Activated naive CD8-positive, alpha-beta T cell treated with anti-CD3 and anti-CD28 coated beads for 36 hours (primary cell): Measurements from ENCODE around the gene RANBP10. TPM values are rescaled to one million over a fixed set of nuclear protein-coding genes. Genes with fewer than 3 reads are reported as not detected.
"Not testable (repeated sequence)": the region's sequence is repeated elsewhere in the genome, so short reads cannot be mapped to it uniquely, and the experiment has no call there.

Source experiments
- DNase-seq: peaks from one replicate; pipeline ENCODE4 v3.0.0; 2021
- H3K27ac Mint-ChIP-seq: one replicate; pipeline ENCODE4 v1.8.0; 2022; ENCODE audit warnings: mild to moderate bottlenecking, moderate library complexity, mixed read lengths
- H3K27me3 Mint-ChIP-seq: one replicate; pipeline ENCODE4 v1.8.0; 2022; ENCODE audit warnings: mild to moderate bottlenecking, mixed read lengths
- H3K36me3 Mint-ChIP-seq: one replicate; pipeline ENCODE4 v1.8.0; 2021; ENCODE audit warnings: mild to moderate bottlenecking, mixed read lengths
- H3K4me1 Mint-ChIP-seq: one replicate; pipeline ENCODE4 v1.8.0; 2021; ENCODE audit warnings: mixed read lengths
- H3K4me3 Mint-ChIP-seq: one replicate; pipeline ENCODE4 v1.8.0; 2022; ENCODE audit warnings: mild to moderate bottlenecking, moderate library complexity, mixed read lengths
- H3K9me3 Mint-ChIP-seq: one replicate; pipeline ENCODE4 v1.8.0; 2022; ENCODE audit warnings: mixed read lengths
- total RNA-seq, 2 experiments: library from RNA; stranded (reverse); gene quantifications; one replicate each; pipeline ENCODE4 v1.2.3, GENCODE V29; 2021

RANBP10 gene
- total RNA-seq, 2 experiments from 2014 or later = 16.1 to 16.2 TPM

DNA sequence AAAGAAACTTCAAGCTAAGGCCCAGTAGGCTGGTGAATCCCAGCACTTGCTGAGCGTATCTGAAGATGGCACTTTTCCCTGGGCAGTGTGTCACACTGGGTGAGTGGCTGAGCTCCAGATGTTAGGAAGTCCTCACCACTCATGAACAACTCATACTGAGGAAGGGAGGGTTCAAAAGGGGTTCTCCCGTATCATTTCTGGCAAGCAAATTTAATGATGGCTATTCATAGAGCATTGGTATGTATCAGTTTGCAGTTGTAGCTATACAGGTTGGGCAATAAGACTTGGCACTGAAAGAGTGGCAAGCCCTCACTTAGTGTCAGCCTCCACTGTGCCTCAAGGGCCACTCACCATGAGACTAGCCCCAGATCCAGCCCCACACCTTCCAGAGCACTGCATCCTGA lies 98.0 kb downstream of the RANBP10 start:
- no peaks in the 10 kb centered on the region for H3K9me3 Mint-ChIP-seq
- H3K36me3 Mint-ChIP-seq = peaks cover 2% of the 10 kb centered on the region
- DNase-seq = no peak
- H3K27me3 Mint-ChIP-seq = no peaks in the 10 kb centered on the region
- H3K27ac Mint-ChIP-seq = no peak overlapping the region
- H3K4me1 Mint-ChIP-seq = peaks cover 9% of the 10 kb centered on the region
- H3K4me3 Mint-ChIP-seq = no peak overlapping the region

DNA sequence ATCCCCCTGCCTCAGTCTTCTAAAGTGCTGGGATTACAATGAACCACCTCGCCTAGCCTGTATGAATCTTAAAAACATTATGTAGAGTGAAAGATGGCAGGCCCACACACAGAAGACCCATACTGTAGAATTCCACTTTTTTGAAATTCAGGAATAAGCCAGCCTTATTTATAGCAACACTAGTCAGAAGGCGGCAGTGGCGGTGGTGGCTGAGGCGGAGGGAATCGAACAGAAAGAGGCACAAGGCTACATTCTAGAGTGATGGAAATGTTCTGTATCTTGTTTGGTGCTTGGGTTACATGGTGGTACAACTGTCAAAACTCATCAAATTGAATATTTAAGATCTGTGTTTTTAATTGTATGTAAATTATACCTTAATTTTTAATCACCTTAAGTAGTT lies 98.6 kb downstream of the RANBP10 start:
- no peak overlapping the region for H3K4me3 Mint-ChIP-seq
- no peak overlapping the region for H3K27ac Mint-ChIP-seq
- H3K27me3 Mint-ChIP-seq = no peaks in the 10 kb centered on the region
- peaks cover 2% of the 10 kb centered on the region for H3K36me3 Mint-ChIP-seq
- H3K9me3 Mint-ChIP-seq = no peaks in the 10 kb centered on the region
- no peak for DNase-seq
- peaks cover 11% of the 10 kb centered on the region for H3K4me1 Mint-ChIP-seq

DNA sequence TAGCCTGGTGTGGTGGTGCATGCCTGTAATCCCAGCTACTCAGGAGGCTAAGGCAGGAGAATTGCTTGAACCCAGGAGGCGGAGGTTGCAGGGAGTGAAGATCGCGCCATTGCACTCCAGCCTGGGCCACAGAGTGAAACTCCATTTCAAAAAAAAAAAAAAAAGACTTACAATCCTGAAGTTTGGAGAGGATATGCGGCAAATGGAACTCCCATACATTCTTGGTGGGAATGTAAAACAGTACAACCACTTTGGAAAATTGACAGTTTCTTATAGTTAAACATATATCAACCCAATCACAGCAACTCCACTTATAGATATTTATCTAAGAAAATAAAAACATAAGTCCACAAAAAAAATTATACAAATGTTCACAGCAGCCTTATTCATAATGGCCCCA lies 99.2 kb downstream of the RANBP10 start:
- Mint-ChIP-seq H3K9me3 (no peaks in the 10 kb centered on the region), H3K4me1 (peaks cover 11% of the 10 kb centered on the region), H3K27me3 (no peaks in the 10 kb centered on the region), H3K4me3 (no peak overlapping the region), H3K36me3 (peaks cover 2% of the 10 kb centered on the region), H3K27ac (no peak overlapping the region)
- DNase-seq = no peak

DNA sequence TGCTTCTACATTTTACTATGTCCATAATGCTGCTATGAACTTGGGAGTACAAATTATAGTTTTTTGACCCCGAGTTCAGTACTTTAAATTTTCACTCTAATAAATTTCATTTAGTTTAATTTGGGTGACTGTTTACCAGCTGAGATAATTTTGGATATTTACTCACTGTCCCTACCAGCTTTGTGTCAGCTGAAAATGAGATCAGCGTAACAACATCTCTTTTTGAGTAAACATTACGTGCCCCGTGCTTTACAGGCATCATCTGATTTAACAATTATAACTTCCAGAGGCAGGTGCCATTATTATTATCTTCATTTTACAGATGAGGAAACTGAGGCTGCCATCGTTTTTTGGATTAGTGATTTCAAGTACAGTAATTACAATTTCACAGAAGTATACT lies 102.2 kb downstream of the RANBP10 start:
- H3K36me3 Mint-ChIP-seq = no peaks in the 10 kb centered on the region
- no peak for DNase-seq
- H3K9me3 Mint-ChIP-seq = no peaks in the 10 kb centered on the region
- no peak overlapping the region for H3K4me3 Mint-ChIP-seq
- H3K27me3 Mint-ChIP-seq = no peaks in the 10 kb centered on the region
- H3K27ac Mint-ChIP-seq = no peak overlapping the region
- peaks cover 14% of the 10 kb centered on the region for H3K4me1 Mint-ChIP-seq

DNA sequence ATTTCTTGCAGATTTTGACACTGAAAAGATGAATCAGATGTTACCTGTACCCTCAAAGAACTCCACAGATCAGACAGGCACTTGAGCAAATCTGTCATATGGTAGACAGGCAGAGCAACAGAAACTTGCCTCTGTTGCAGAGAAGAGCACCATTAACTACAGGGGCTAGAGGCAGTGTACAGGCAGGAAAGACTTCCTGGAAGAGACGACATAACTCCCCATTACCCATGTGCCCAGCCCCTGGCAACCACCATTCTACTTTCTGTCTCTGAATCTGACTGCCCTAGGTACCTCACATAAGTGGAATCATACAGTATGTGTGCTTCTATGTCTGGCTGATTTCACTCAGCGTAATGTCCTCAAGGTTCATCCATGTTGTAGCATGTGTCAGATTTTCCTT lies 102.7 kb downstream of the RANBP10 start:
- H3K4me1 Mint-ChIP-seq = peaks cover 14% of the 10 kb centered on the region
- no peak overlapping the region for H3K4me3 Mint-ChIP-seq
- H3K27ac Mint-ChIP-seq = peak overlapping the region; percentile 40
- no peak for DNase-seq
- no peaks in the 10 kb centered on the region for H3K27me3 Mint-ChIP-seq
- H3K36me3 Mint-ChIP-seq = peaks cover 1% of the 10 kb centered on the region
- H3K9me3 Mint-ChIP-seq = peaks cover 1% of the 10 kb centered on the region

DNA sequence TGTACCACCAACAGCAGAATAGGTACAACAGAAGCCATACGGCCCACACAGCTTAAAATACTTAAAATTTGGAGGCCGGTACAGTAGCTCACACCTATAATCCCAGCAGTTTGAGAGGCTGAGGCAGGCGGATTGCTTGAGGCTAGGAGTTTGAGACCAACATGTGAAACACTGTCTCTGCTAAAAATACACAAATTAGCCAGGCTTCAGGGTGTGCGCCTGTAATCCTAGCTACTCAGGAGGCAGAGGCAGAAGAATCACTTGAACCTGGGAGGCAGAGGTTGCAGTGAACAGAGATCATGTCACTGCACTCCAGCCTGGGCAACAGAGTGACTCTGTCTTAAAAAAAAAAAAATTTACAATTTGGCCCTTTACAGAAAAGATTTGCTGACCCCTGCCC lies 104.2 kb downstream of the RANBP10 start:
- Mint-ChIP-seq H3K27ac (no peak overlapping the region), H3K36me3 (peaks cover 5% of the 10 kb centered on the region)

DNA sequence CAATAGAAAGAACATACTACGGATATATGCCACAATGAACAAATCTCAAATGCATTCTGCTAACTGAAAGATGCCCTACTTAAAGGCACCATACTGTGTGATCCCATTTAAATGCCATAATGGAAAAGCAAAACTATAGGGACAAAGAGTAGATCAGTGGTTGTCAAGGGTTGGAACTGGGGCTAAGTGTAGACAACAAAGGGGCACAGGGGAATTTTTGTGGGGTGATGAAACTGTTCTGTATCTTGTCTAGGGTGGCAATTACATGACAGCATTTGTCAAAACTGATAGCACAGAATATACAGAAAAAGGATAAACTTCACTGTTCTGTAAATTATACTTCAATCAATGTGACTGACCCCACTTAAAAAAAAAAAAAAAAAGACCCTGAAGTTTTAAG lies 104.9 kb downstream of the RANBP10 start:
- no peak overlapping the region for H3K27ac Mint-ChIP-seq
- peaks cover 5% of the 10 kb centered on the region for H3K36me3 Mint-ChIP-seq
- no peaks in the 10 kb centered on the region for H3K27me3 Mint-ChIP-seq
- H3K4me3 Mint-ChIP-seq = no peak overlapping the region
- no peak for DNase-seq
- H3K9me3 Mint-ChIP-seq = peaks cover 1% of the 10 kb centered on the region
- peaks cover 14% of the 10 kb centered on the region for H3K4me1 Mint-ChIP-seq

More for the DNA sequence above, 104.2 kb downstream of the RANBP10 start:
- H3K4me3 Mint-ChIP-seq = no peak overlapping the region
- H3K27me3 Mint-ChIP-seq = no peaks in the 10 kb centered on the region
- no peak for DNase-seq
- H3K4me1 Mint-ChIP-seq = peaks cover 14% of the 10 kb centered on the region
- H3K9me3 Mint-ChIP-seq = peaks cover 1% of the 10 kb centered on the region

DNA sequence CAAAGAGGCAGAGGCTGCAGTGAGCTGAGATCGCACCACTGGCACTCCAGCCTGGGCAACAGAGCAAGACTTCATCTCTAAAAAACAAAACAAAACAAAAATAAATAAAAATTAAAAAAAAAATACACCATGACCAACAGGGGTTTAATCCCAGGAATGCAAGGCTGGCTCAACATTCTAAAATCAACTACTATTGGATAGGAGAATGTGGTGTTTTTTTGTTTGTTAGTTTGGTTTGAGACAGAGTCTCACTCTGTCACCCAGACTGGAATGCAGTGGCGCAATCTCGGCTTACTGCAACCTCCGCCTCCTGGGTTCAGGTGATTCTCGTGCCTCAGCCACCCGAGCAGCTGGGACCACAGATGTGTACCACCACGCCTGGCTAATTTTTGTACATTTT lies 107.1 kb downstream of the RANBP10 start:
- H3K27ac Mint-ChIP-seq = no peak overlapping the region
- H3K27me3 Mint-ChIP-seq = no peaks in the 10 kb centered on the region
- H3K9me3 Mint-ChIP-seq = peaks cover 1% of the 10 kb centered on the region
- no peak overlapping the region for H3K4me3 Mint-ChIP-seq
- DNase-seq = no peak
- H3K4me1 Mint-ChIP-seq = peaks cover 14% of the 10 kb centered on the region
- peaks cover 5% of the 10 kb centered on the region for H3K36me3 Mint-ChIP-seq

DNA sequence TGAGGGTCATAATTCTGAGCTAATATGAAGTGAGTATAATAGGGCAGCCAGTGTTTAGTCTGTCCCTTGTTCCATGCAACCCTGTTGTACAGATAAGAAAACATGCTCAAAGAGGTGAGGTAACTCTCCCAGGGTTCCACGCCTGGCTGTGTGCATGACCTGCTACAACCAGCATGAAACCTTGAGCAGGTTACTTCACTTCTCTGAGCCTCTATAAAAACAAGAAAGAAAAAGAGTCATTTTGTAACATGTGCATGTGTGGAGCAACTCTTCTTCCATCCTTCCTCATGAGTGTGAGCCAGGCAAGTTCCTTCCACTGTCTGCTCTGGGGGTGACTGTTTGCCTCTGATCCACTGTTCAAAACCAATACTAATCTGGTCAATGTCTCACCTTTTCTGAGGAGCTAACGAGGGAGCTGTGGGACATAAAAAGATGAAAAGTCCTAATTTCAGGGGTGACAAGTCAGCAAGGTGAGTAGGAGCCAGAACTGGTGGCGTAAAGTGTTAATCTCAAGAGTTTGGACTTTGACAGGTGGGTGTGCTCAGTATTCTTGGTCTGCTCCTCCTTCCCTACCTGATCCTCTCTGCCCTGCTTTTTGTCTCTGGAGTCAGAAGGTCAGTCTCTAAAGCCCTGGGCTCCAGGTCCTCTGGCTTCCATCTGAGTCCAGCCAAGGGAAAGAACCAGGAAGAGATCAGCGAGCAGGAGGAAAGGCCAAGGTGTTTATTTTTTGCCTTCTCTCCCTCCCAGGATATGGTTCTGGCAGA lies 108.8 kb downstream of the RANBP10 start:
- no peak overlapping the region for H3K4me3 Mint-ChIP-seq
- H3K4me1 Mint-ChIP-seq = peaks cover 3% of the 10 kb centered on the region
- peaks cover 1% of the 10 kb centered on the region for H3K9me3 Mint-ChIP-seq
- H3K27ac Mint-ChIP-seq = no peak overlapping the region
- no peak for DNase-seq
- H3K36me3 Mint-ChIP-seq = peaks cover 5% of the 10 kb centered on the region
- H3K27me3 Mint-ChIP-seq = no peaks in the 10 kb centered on the region

DNA sequence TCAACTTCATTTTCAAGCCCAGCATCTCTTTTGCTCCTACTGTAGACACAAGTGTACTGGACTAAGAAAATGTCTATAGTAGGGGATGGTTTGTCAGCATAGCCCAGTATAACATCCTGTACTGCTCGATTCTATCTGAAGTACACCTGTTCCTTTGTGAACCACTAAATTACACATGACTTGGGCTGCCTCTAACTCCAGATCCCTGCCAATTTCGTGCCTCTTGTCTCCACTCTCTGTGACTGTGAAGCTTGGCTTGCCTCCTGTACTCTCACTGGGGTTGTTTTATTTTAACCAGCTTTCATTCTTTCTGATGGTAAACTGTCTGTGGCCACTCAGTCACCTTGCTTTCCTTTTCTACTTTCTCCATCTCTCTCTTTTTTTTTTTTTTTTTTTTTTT lies 111.7 kb downstream of the RANBP10 start:
- no peaks in the 10 kb centered on the region for H3K4me1 Mint-ChIP-seq
- no peak for DNase-seq
- peaks cover 1% of the 10 kb centered on the region for H3K9me3 Mint-ChIP-seq
- peaks cover 5% of the 10 kb centered on the region for H3K36me3 Mint-ChIP-seq
- H3K4me3 Mint-ChIP-seq = no peak overlapping the region
- no peak overlapping the region for H3K27ac Mint-ChIP-seq
- H3K27me3 Mint-ChIP-seq = no peaks in the 10 kb centered on the region

DNA sequence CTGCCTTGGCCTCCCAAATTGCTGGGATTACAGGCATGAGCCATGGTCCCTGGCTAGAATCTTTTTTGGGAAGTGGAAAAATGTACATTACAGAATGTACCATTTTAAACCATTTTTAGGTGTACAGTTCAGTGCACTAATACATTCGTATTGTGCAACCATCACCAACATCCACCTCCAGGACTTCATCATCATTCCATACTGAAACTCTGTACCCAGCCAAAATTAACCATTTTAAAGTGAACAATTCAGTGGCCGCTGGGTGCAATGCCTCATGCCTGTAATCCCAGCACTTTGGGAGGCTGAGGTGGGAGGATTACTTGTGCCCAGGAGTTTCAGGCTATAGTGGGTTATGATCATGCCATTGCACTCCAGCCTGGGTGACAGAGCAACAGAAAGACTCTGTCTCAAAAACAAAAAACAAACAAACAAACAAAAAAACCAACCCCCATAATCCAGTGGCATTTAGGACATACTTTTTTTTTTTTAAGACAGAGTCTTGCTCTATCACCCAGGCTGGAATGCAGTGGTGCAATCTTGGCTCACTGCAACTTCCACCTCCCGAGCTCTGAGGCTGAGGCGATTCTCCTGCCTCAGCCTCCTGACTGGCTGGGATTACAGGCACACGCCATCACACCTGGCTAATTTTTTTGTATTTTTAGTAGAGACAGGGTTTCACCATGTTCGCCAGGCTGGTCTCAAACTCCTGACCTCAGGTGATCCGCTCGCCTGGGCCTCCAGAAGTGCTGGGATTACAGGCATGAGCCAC lies 112.7 kb downstream of the RANBP10 start:
- H3K4me3 Mint-ChIP-seq, H3K27ac Mint-ChIP-seq, H3K4me1 Mint-ChIP-seq, H3K27me3 Mint-ChIP-seq, H3K36me3 Mint-ChIP-seq, DNase-seq, H3K9me3 Mint-ChIP-seq: not testable (repeated sequence)

DNA sequence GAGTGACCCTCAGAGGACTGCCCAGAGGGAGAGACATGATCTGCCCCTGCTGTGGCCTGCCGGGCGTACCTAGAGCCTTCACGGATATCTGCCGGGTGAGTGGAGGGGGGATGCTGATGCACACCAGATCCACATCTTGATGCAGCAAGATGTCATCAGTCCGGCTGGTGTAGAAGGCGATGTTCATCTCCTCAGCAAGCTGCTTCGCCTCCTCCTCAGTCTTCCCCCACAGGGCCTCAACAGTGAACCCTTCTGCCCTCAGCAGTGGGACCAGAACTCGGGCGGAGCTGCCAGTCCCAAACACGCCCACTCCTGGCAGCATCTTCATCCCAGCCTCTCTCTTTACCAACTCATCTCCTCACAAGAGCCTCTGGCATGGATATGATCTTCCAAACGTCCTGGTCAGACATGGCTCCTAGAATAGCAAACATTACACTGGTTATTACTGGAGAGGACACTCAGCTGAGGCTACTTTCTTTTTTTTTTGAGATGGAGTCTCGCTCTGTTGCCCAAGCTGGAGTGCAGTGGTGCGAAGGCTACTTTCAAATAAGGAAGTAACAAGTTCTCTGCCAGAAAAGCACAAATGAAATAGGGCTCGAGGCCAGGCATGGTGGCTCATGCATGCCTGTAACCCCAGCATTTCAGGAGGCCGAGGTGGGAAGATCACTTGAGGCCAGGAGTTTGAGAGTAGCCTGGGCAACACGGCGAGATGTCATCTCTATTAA lies 120.8 kb downstream of the RANBP10 start:
- DNase-seq = no peak
- no peaks in the 10 kb centered on the region for H3K4me1 Mint-ChIP-seq
- no peaks in the 10 kb centered on the region for H3K27me3 Mint-ChIP-seq
- no peak overlapping the region for H3K27ac Mint-ChIP-seq
- peaks cover 5% of the 10 kb centered on the region for H3K36me3 Mint-ChIP-seq
- no peak overlapping the region for H3K4me3 Mint-ChIP-seq
- no peaks in the 10 kb centered on the region for H3K9me3 Mint-ChIP-seq

DNA sequence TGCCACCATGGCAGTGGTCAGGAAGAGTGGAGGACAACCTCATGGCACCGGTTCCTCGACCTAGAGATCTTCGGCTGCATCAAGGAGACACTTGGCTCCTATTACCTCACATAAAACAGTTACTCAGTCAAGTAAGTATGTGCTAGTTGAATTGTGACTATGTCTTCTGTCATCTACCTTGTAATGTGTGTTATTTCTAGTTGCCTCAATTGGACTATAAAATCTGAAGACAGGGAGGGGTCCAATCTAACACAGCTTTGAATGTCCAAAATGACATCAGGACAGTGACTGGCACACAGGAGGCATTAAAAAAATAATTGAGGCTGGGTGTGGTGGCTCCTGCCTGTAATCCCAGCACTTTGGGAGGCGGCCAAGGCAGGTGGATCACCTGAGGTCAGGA lies 122.6 kb downstream of the RANBP10 start:
- Mint-ChIP-seq H3K27ac (no peak overlapping the region), H3K9me3 (no peaks in the 10 kb centered on the region), H3K4me3 (no peak overlapping the region), H3K4me1 (no peaks in the 10 kb centered on the region), H3K27me3 (no peaks in the 10 kb centered on the region), H3K36me3 (peaks cover 5% of the 10 kb centered on the region)
- DNase-seq = no peak

DNA sequence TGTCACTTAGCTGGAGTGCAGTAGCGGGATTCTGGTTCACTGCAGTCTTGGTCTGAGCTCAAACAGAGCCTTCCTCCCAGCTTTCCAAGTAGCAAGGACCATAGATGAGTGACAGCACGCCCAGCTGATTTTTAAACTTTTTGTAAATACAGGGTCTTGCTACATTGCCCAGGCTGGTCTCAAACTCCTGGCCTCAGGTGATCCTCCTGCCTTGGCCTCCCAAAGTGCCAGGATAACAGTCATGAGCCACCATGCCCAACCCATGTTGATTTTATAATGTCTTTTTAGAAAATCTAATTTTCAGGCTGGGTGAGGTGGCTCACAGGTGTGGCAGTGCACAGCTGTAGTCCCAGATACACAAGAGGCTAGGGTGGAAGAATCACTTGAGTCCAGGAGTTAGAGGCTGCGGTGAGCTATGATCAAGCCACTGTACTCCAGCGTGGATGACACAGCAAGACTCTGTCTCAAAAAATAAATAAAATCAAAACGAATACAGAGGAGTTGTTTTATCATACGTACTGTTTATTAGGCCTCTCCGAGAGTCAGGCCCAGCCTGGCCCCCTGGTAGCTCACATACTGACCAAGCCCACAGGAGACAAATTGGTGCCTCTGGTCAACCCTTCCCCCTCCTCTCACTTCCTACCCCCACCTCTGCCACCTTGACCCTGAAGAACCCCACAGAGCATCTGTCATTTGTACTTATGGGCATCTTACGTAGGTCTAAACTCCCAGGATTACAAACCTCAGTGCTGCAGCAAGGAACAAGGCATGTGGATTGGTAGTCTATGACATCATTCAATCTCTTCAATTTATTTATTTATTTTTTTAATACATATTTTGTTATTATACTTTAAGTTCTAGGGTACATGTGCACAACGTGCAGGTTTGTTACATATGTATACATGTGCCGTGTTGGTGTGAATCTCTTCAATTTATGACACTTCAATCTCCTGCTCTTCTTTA lies 126.1 kb downstream of the RANBP10 start:
- Mint-ChIP-seq H3K4me3 (no peak overlapping the region), H3K9me3 (no peaks in the 10 kb centered on the region), H3K4me1 (no peaks in the 10 kb centered on the region), H3K27ac (no peak overlapping the region), H3K36me3 (peaks cover 5% of the 10 kb centered on the region), H3K27me3 (no peaks in the 10 kb centered on the region)
- DNase-seq = no peak
